ENCODE results near the gene PGAP1.

DNA sequence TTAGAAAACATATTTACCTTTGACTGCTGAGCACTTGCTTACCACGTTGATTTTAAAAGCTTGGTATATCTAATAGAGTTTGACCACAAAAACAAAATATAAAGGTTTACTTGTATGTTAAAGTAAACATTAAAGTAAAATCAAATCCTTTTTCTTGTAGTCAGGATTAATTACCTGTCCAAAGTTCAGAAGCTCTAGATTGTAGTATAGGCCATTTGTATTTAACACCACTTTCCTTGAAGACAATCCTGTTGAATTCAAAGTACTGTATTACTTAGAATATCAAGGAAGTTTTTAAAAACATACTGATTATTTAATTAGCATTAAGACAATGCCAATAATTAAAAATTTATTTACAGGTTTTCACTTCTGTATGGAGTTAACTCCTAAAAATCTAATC lies 53.0 kb downstream of the PGAP1 start:
- TF ChIP-seq, protein P1, sequence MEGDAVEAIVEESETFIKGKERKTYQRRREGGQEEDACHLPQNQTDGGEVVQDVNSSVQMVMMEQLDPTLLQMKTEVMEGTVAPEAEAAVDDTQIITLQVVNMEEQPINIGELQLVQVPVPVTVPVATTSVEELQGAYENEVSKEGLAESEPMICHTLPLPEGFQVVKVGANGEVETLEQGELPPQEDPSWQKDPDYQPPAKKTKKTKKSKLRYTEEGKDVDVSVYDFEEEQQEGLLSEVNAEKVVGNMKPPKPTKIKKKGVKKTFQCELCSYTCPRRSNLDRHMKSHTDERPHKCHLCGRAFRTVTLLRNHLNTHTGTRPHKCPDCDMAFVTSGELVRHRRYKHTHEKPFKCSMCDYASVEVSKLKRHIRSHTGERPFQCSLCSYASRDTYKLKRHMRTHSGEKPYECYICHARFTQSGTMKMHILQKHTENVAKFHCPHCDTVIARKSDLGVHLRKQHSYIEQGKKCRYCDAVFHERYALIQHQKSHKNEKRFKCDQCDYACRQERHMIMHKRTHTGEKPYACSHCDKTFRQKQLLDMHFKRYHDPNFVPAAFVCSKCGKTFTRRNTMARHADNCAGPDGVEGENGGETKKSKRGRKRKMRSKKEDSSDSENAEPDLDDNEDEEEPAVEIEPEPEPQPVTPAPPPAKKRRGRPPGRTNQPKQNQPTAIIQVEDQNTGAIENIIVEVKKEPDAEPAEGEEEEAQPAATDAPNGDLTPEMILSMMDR (conservative IDR thresholded peaks at IDR 0.05): no peak
- no peak for TF ChIP-seq ZFX (IDR thresholded peaks at IDR 0.05)

Data from C4-2B (cell line).